Measurements from ENCODE around the gene PER1. TPM values are rescaled to one million over a fixed set of nuclear protein-coding genes. Genes with fewer than 3 reads are reported as not detected.

PER1 gene
- total and polyA plus RNA-seq, 9 of the 15 experiments (the other 6 are each of a cell fraction or from before 2014, with no cell fraction given) = 0.13 to 26.0 (median 3.4) TPM

DNA sequence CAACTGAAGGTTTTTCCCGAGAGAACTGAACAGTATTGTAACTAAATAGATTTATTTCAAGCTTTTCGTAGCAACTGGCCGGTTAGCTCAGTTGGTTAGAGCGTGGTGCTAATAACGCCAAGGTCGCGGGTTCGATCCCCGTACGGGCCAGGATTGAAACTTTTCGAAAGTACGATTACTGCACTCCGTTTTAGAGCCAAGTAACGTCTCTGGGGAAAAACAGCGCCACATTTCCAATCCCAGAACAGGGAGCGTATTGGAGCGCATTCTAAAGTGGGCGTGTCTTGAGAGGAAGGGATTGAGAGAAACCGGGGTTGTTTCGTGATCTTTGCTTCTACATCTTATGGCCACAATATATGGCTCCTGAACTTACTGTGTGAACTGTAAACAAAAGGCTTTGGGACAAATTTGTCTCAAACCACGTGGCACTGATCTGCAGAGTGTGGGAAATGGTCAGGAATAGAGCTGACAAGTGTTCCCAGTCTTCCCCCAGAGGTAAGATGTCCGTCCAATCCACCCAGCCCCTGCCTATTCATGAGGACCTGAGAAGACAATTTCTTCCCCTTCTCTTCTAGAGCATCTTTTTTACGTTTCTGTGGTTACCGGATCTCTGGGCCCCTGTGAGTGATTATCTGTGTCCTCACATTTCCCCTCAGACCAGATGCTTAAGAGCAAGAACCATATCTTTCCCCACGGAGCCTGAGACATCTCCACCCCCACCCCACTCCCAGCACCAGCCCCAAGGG, 35.5 kb upstream of the PER1 start (continued):
- TF ChIP-seq CEBPZ (IDR thresholded peaks at IDR 0.05; ENCODE audit: borderline replicate concordance, low read depth, low read length) = no peak
- TF ChIP-seq ZNF134 (CRISPR knock-in tag; conservative IDR thresholded peaks at IDR 0.05) = no peak
- TF ChIP-seq ZNF197 (CRISPR knock-in tag; IDR thresholded peaks at IDR 0.05; ENCODE audit: low read depth) = no peak
- no peak for TF ChIP-seq ZNF133 (CRISPR knock-in tag; IDR thresholded peaks at IDR 0.05)
- TF ChIP-seq SP2 (IDR thresholded peaks at IDR 0.05; ENCODE audit: extremely low read depth, low read depth, low read length, poor library complexity, severe bottlenecking) = no peak
- TF ChIP-seq CBX3 (IDR thresholded peaks at IDR 0.05; ENCODE audit: borderline replicate concordance in 1 of 2, low read length in 2 of 2) = peak in 1 of 2 experiments; percentile 49; a peak in 1 of 3 replicates
- peak; percentile 72 for TF ChIP-seq USF1 (CRISPR knock-in tag; IDR thresholded peaks at IDR 0.05)
- peak; percentile 37; the same call in 1 of the 2 replicates for TF ChIP-seq POLR2G (IDR thresholded peaks at IDR 0.05; ENCODE audit: low read depth, low read length)
- TF ChIP-seq EGR1 (conservative IDR thresholded peaks at IDR 0.05) = no peak
- TF ChIP-seq YBX1 (IDR thresholded peaks at IDR 0.05) = no peak
- no peak for TF ChIP-seq NONO (IDR thresholded peaks at IDR 0.05; ENCODE audit: low read depth in 2 of 2, low read length in 1 of 2)
- no peak for TF ChIP-seq FUS (optimal IDR thresholded peaks at IDR 0.05; ENCODE audit: low read depth, low read length)
- TF ChIP-seq HES1 (IDR thresholded peaks at IDR 0.05; ENCODE audit: low read depth) = no peak
- TF ChIP-seq, protein P1, sequence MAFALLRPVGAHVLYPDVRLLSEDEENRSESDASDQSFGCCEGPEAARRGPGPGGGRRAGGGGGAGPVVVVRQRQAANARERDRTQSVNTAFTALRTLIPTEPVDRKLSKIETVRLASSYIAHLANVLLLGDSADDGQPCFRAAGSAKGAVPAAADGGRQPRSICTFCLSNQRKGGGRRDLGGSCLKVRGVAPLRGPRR (CRISPR knock-in tag; IDR thresholded peaks at IDR 0.05) = no peak
- TF ChIP-seq BCOR (IDR thresholded peaks at IDR 0.05) = no peak
- no peak; the same call in 1 of the 2 replicates for TF ChIP-seq RFX5 (IDR thresholded peaks at IDR 0.05; ENCODE audit: low read depth, low read length)
- TF ChIP-seq HIVEP1 (CRISPR knock-in tag; IDR thresholded peaks at IDR 0.05) = no peak
- peak; percentile 32; the same call in 1 of the 2 replicates for TF ChIP-seq POLR2AphosphoS5 (IDR thresholded peaks at IDR 0.05; ENCODE audit: control insufficient read depth, insufficient read depth, low read depth, low read length)
- no peak for TF ChIP-seq ZNF589 (CRISPR knock-in tag; IDR thresholded peaks at IDR 0.05; ENCODE audit: low read depth)
- TF ChIP-seq CHCHD3 (CRISPR knock-in tag; IDR thresholded peaks at IDR 0.05) = no peak
- peak; percentile 15 for TF ChIP-seq HDAC3 (IDR thresholded peaks at IDR 0.05; ENCODE audit: borderline replicate concordance, partially characterized antibody)
- TF ChIP-seq MAX (CRISPR knock-in tag; IDR thresholded peaks at IDR 0.05) = peak; percentile 57
- peak; percentile 59 for TF ChIP-seq CBFA2T2 (conservative IDR thresholded peaks at IDR 0.05)

Data from K562 (cell line).